CD8-positive, alpha-beta memory T cell (primary cell): Measurements from ENCODE around the gene KLHL42. TPM values are rescaled to one million over a fixed set of nuclear protein-coding genes. Genes with fewer than 3 reads are reported as not detected.
"Not testable (repeated sequence)": the region's sequence is repeated elsewhere in the genome, so short reads cannot be mapped to it uniquely, and the experiment has no call there.

Experiments
- CTCF ChIA-PET: fragments of 350-600 bp; sonication (Branson Sonifier 250); formaldehyde crosslinking; loops from one replicate; lab custom pipeline; 2021; ENCODE audit warnings: antibody characterized with exemption; lab: Charles Lee
- POLR2A ChIA-PET: fragments of 350-600 bp; sonication (Branson Sonifier 250); formaldehyde crosslinking; loops from one replicate; lab custom pipeline; 2021; ENCODE audit warnings: antibody characterized with exemption; lab: Charles Lee
- DNase-seq, 5 donors: peaks; one replicate each; pipeline versions ENCODE4 v3.0.0 to v3.0.0-alpha.2; 2020 to 2022; ENCODE audit warnings: mixed read lengths in 1 of 5
- H3K27ac ChIP-seq: one replicate; pipeline ENCODE4 v1.7.0; 2013; ENCODE audit warnings: low read depth, mild to moderate bottlenecking, low read length, moderate library complexity
- H3K27me3 ChIP-seq: 2 replicates; pipeline ENCODE4 v1.7.0; 2013; ENCODE audit warnings: low read length, mild to moderate bottlenecking; ENCODE audit not compliant: insufficient read depth, poor library complexity, severe bottlenecking
- H3K36me3 ChIP-seq: 2 replicates; pipeline ENCODE4 v1.7.0; 2013; ENCODE audit warnings: mild to moderate bottlenecking, low read length, moderate library complexity; ENCODE audit not compliant: insufficient read depth
- H3K4me1 ChIP-seq: 2 replicates; pipeline ENCODE4 v1.7.0; 2013; ENCODE audit warnings: mild to moderate bottlenecking, low read length, moderate library complexity; ENCODE audit not compliant: insufficient read depth
- H3K4me3 ChIP-seq: 2 replicates; pipeline ENCODE4 v1.7.0; 2013; ENCODE audit warnings: mild to moderate bottlenecking, low read length
- H3K9me3 ChIP-seq: 2 replicates; pipeline ENCODE4 v1.7.0; 2013; ENCODE audit warnings: mild to moderate bottlenecking, low read length
- H3K27ac Mint-ChIP-seq, 8 donors: one replicate each; pipeline ENCODE4 v1.8.0; 2020 to 2021; ENCODE audit warnings: mixed read lengths in 8 of 8, mild to moderate bottlenecking in 6 of 8, inconsistent platforms in 3 of 8, moderate library complexity in 3 of 8
- H3K27me3 Mint-ChIP-seq, 2 donors: one replicate each; pipeline ENCODE4 v1.8.0; 2020 to 2021; ENCODE audit warnings: mixed read lengths in 2 of 2, mild to moderate bottlenecking in 1 of 2, moderate library complexity in 1 of 2
- H3K36me3 Mint-ChIP-seq, 3 donors: one replicate each; pipeline ENCODE4 v1.8.0; 2020 to 2021; ENCODE audit warnings: mixed read lengths in 3 of 3, inconsistent platforms in 1 of 3, mild to moderate bottlenecking in 1 of 3
- H3K4me1 Mint-ChIP-seq, 3 donors: one replicate each; pipeline ENCODE4 v1.8.0; 2020 to 2021; ENCODE audit warnings: mixed read lengths in 3 of 3, inconsistent platforms in 1 of 3, mild to moderate bottlenecking in 1 of 3
- H3K4me3 Mint-ChIP-seq, 7 donors: one replicate each; pipeline ENCODE4 v1.8.0; 2020 to 2021; ENCODE audit warnings: mixed read lengths in 7 of 7, mild to moderate bottlenecking in 6 of 7, moderate library complexity in 4 of 7, inconsistent platforms in 2 of 7
- H3K9me3 Mint-ChIP-seq, 5 donors: one replicate each; pipeline ENCODE4 v1.8.0; 2020 to 2022; ENCODE audit warnings: mixed read lengths in 5 of 5, mild to moderate bottlenecking in 3 of 5, moderate library complexity in 2 of 5, inconsistent platforms in 1 of 5
- polyA plus RNA-seq: library from polyadenylated mRNA; unstranded; fragments of 300-500 nt; fragmentation: Illumina TruSeq; gene quantifications from one replicate; pipeline ENCODE4 v1.2.3, GENCODE V29; 2021
- total RNA-seq, 2 experiments: library from RNA; stranded (reverse); gene quantifications; one replicate each; pipeline ENCODE4 v1.2.3, GENCODE V29; 2021

The KLHL42 gene, protein sequence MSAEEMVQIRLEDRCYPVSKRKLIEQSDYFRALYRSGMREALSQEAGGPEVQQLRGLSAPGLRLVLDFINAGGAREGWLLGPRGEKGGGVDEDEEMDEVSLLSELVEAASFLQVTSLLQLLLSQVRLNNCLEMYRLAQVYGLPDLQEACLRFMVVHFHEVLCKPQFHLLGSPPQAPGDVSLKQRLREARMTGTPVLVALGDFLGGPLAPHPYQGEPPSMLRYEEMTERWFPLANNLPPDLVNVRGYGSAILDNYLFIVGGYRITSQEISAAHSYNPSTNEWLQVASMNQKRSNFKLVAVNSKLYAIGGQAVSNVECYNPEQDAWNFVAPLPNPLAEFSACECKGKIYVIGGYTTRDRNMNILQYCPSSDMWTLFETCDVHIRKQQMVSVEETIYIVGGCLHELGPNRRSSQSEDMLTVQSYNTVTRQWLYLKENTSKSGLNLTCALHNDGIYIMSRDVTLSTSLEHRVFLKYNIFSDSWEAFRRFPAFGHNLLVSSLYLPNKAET
- total RNA-seq (10 to 100 TPM; 14.1 TPM), polyA plus RNA-seq (9.5 TPM)

DNA sequence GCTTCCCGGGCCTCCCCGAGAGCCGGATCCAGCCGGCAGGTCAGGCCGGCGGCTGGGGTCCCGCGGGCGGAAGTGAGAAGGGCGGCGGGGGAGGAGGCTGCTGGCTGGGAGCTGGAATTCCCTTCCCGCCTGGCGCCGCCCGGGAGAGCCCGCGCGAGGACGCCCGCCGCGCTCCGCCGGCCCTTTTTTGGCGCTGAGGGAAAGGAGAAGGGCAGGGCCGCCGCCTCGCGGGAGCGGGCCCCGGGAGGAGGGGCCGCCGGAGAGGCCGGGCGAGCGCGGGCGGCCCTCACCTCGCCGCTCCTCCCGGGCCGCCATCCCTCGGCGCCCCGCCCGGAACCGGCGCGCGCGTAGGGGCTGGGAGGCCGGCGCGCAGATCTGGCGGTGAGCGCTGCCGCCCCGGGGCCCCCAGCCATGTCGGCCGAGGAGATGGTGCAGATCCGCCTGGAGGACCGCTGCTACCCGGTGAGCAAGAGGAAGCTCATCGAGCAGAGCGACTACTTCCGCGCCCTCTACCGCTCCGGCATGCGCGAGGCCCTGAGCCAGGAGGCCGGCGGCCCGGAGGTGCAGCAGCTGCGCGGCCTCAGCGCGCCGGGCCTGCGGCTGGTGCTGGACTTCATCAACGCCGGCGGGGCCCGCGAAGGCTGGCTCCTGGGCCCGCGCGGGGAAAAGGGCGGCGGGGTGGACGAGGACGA is at the start of gene KLHL42, which contains the start of gene MANSC4:
KLHL42 (plus strand) TSS at position 314 of the 692 bp plus-strand sequence; CDS start at position 412, 98 bp downstream.
MANSC4 (minus strand) TSS at position 317 of the 692 bp plus-strand sequence. CDS start 8,960 bp downstream, outside the sequence.
- Mint-ChIP-seq H3K4me3 (peak within 1 kb of the TSS; percentile 89 to 93 (median 91)), H3K4me1 (peaks cover 30 to 47% (median 38%) of the 10 kb centered on the region in 3 donors), H3K36me3 (peaks cover 0 to 10% (median 9%) of the 10 kb centered on the region in 3 donors), H3K27me3 (no peaks in the 10 kb centered on the region), H3K9me3 (no peaks in the 10 kb centered on the region), H3K27ac (peak within 1 kb of the TSS; percentile 56 to 94 (median 90))
- POLR2A ChIA-PET: interaction anchor here (0.5 to 1.4 kb wide), 4 partner anchors 25 to 913 kb away, joined by 3 to 5 read pairs (median 4); partner anchors contain the start of gene MRPS35
- Histone ChIP-seq H3K27me3 (no peaks in the 10 kb centered on the region), H3K36me3 (no peaks in the 10 kb centered on the region), H3K4me1 (peaks cover 27% of the 10 kb centered on the region), H3K4me3 (peak within 1 kb of the TSS; percentile 83), H3K27ac (peak within 1 kb of the TSS; percentile 65), H3K9me3 (no peaks in the 10 kb centered on the region)
- CTCF ChIA-PET: interaction anchor here (1.0 to 2.2 kb wide), 5 partner anchors 9 to 70 kb away, joined by 3 to 8 read pairs (median 4); no protein-coding TSS in a partner anchor
- peak; percentile 38 to 80 (median 65) for DNase-seq

- ChIA-PET POLR2A (no interaction called here), CTCF (interaction anchor here (1.9 to 4.2 kb wide), 2 partner anchors 11 to 89 kb away, joined by 5 to 18 read pairs; no protein-coding TSS in a partner anchor)
- H3K9me3 ChIP-seq: no peaks in the 10 kb centered on the region
- no peaks in the 10 kb centered on the region for H3K4me1 ChIP-seq
- Mint-ChIP-seq H3K4me3 (no peak overlapping the region), H3K4me1 (peaks cover 0 to 6% (median 0%) of the 10 kb centered on the region in 3 donors), H3K27ac (no peak overlapping the region), H3K36me3 (peaks cover 0 to 65% (median 12%) of the 10 kb centered on the region in 3 donors), H3K27me3 (no peaks in the 10 kb centered on the region), H3K9me3 (no peaks in the 10 kb centered on the region)
- peaks cover 22% of the 10 kb centered on the region for H3K36me3 ChIP-seq
- no peak overlapping the region for H3K27ac ChIP-seq
- no peak for DNase-seq
- H3K27me3 ChIP-seq: no peaks in the 10 kb centered on the region
- no peak overlapping the region for H3K4me3 ChIP-seq
Observed at GRCh38 chr12:27732281-27732680, 47.8 kb upstream of the KLHL42 start.

DNA sequence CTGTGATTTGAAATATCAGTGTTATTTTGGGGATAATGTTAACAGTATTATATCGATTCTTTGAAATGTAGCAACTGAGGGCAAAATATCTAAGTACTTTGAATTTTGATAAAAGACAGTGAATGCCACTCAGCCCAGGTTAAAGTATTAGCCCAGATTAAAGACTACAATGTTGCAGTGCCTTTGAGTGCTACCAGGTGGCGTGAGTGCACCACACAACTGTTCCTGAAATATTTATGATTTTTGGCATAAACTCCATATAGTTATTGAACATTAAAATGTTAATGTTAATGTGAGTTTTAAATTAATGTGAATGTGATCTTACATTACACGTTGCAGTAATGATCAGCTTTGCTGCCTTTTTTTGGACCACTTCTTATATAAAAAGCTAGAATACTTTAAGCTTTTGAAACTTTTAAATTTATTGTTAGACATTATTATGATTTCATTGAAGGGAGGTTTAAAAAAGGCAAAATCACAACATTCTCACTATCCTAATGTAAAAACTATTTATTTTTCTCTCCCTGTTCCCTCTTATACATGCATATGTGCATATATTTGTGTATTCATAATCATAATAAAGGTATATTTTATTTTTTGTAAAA is 46.9 kb upstream of the KLHL42 start:
- DNase-seq: peak in 2 of 5 donors; percentile 13 to 19
- H3K36me3 ChIP-seq: peaks cover 21% of the 10 kb centered on the region

GRCh38 chr12:27733791-27734190 is 46.2 kb upstream of the KLHL42 start:
- POLR2A ChIA-PET: no interaction called here
- Histone ChIP-seq H3K27ac (no peak overlapping the region), H3K4me3 (no peak overlapping the region), H3K36me3 (peaks cover 21% of the 10 kb centered on the region), H3K27me3 (no peaks in the 10 kb centered on the region), H3K9me3 (no peaks in the 10 kb centered on the region), H3K4me1 (no peaks in the 10 kb centered on the region)
- CTCF ChIA-PET: interaction anchor here (1.1 to 4.2 kb wide), 4 partner anchors 13 to 207 kb away, joined by 3 to 18 read pairs (median 8); no protein-coding TSS in a partner anchor
- H3K27me3 Mint-ChIP-seq: no peaks in the 10 kb centered on the region
- peaks cover 0 to 67% (median 17%) of the 10 kb centered on the region in 3 donors for H3K36me3 Mint-ChIP-seq
- DNase-seq: no peak
- H3K4me3 Mint-ChIP-seq: no peak overlapping the region
- no peaks in the 10 kb centered on the region for H3K9me3 Mint-ChIP-seq
- H3K4me1 Mint-ChIP-seq: peaks cover 0 to 6% (median 0%) of the 10 kb centered on the region in 3 donors
- H3K27ac Mint-ChIP-seq: no peak overlapping the region

More for the DNA sequence above, 46.9 kb upstream of the KLHL42 start:
- no peaks in the 10 kb centered on the region for H3K9me3 Mint-ChIP-seq
- no peaks in the 10 kb centered on the region for H3K27me3 Mint-ChIP-seq
- no peak overlapping the region for H3K4me3 Mint-ChIP-seq
- H3K4me1 Mint-ChIP-seq: peaks cover 0 to 10% (median 0%) of the 10 kb centered on the region in 3 donors
- Histone ChIP-seq H3K4me3 (no peak overlapping the region), H3K4me1 (no peaks in the 10 kb centered on the region), H3K27ac (no peak overlapping the region), H3K9me3 (no peaks in the 10 kb centered on the region), H3K27me3 (no peaks in the 10 kb centered on the region)
- POLR2A ChIA-PET: no interaction called here
- H3K27ac Mint-ChIP-seq: peak overlapping the region in 1 of 8 donors; percentile 17
- peaks cover 0 to 69% (median 15%) of the 10 kb centered on the region in 3 donors for H3K36me3 Mint-ChIP-seq
- CTCF ChIA-PET: interaction anchor here (1.1 to 4.2 kb wide), 4 partner anchors 12 to 208 kb away, joined by 3 to 18 read pairs (median 8); no protein-coding TSS in a partner anchor

DNA sequence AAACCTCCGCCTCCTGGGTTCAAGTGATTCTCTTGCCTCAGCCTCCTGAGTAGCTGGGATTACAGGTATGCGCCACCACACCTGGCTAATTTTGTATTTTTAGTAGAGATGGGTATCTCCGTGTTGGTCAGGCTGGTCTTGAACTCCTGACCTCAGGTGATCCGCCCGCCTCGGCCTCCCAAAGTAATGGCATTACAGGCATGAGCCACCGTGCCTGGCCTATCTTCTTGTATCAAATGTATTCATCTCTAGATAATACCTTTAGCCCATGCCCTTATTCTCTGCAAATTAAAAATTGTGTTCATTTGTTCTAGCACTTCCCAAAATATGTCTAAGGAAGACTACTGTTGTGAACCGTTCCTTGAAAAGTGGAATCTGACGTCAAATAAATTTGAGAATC is 45.7 kb upstream of the KLHL42 start:
- POLR2A ChIA-PET, H3K4me3 ChIP-seq, H3K27me3 ChIP-seq, H3K4me3 Mint-ChIP-seq, H3K27me3 Mint-ChIP-seq, H3K4me1 Mint-ChIP-seq, H3K4me1 ChIP-seq, DNase-seq, H3K27ac ChIP-seq, H3K27ac Mint-ChIP-seq, H3K9me3 Mint-ChIP-seq, H3K9me3 ChIP-seq: not testable (repeated sequence)
- H3K36me3 Mint-ChIP-seq: peaks cover 0 to 68% (median 15%) of the 10 kb centered on the region in 3 donors
- H3K36me3 ChIP-seq: peaks cover 21% of the 10 kb centered on the region
- CTCF ChIA-PET: interaction anchor here (1.1 to 4.2 kb wide), 3 partner anchors 87 to 206 kb away, joined by 3 to 18 read pairs (median 11); no protein-coding TSS in a partner anchor

DNA sequence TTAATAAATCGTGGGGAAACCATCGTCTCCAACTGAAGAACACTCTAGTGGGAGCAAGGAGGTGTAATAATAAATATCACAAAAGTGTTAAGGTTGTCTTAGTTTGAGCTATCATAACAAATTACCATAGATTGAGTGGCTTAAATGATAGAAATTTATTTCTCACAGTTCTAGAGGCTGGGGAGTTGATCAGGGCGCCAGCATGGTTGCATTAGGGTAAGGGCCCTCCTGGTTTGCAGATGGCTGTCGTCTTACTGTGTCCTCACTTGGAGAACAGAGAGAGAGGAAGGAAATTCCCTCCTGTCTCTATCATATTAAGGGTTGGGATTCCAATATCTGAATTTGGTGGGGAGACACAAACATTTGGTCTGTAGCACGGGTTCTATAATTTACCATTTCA is 36.4 kb upstream of the KLHL42 start:
- Histone ChIP-seq H3K27ac (no peak overlapping the region), H3K4me3 (no peak overlapping the region), H3K9me3 (no peaks in the 10 kb centered on the region), H3K4me1 (no peaks in the 10 kb centered on the region), H3K27me3 (no peaks in the 10 kb centered on the region), H3K36me3 (peaks cover 13% of the 10 kb centered on the region)
- ChIA-PET CTCF (no interaction called here), POLR2A (no interaction called here)
- DNase-seq: no peak
- Mint-ChIP-seq H3K27me3 (no peaks in the 10 kb centered on the region), H3K27ac (no peak overlapping the region), H3K4me3 (no peak overlapping the region), H3K9me3 (no peaks in the 10 kb centered on the region), H3K4me1 (peaks cover 0 to 14% (median 2%) of the 10 kb centered on the region in 3 donors), H3K36me3 (peaks cover 8 to 73% (median 21%) of the 10 kb centered on the region in 3 donors)

DNA sequence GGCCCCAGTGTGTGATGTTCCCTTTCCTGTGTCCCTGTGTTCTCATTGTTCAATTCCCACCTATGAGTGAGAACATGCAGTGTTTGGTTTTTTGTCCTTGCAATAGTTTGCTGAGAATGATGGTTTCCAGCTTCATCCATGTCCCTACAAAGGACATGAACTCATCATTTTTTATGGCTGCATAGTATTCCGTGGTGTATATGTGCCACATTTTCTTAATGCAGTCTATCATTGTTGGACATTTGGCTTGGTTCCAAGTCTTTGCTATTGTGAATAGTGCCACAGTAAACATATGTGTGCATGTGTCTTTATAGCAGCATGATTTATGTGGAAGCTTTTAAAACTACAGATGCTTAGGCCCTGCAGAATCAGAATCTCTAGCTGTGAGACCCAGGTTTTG is 34.3 kb upstream of the KLHL42 start:
- H3K27me3 Mint-ChIP-seq, H3K4me1 ChIP-seq, H3K4me3 ChIP-seq, H3K27ac ChIP-seq, POLR2A ChIA-PET, H3K4me3 Mint-ChIP-seq, H3K9me3 Mint-ChIP-seq, H3K36me3 ChIP-seq, H3K27me3 ChIP-seq, H3K9me3 ChIP-seq, DNase-seq, CTCF ChIA-PET, H3K27ac Mint-ChIP-seq: not testable (repeated sequence)
- peaks cover 8 to 60% (median 21%) of the 10 kb centered on the region in 3 donors for H3K36me3 Mint-ChIP-seq
- peaks cover 0 to 14% (median 2%) of the 10 kb centered on the region in 3 donors for H3K4me1 Mint-ChIP-seq
